Loucy (cell line): ENCODE data around the gene FSTL5.

Experiments used
- H2AFZ ChIP-seq: fragments of 200-600 bp; sonication (generic); 2 replicates; pipeline ENCODE4 v1.6.0; 2016; ENCODE audit warnings: antibody characterized with exemption, mild to moderate bottlenecking, low read length, moderate library complexity
- H3F3A ChIP-seq: fragments of 200-600 bp; 2 replicates; pipeline ENCODE4 v1.6.0; 2016; ENCODE audit warnings: antibody characterized with exemption, low read depth, mild to moderate bottlenecking
- H3K27me3 ChIP-seq: fragments of 200-600 bp; sonication (generic); 2 replicates; pipeline ENCODE4 v1.6.1; 2014; ENCODE audit warnings: low read length, mild to moderate bottlenecking; ENCODE audit not compliant: insufficient read depth, poor library complexity, severe bottlenecking
- H3K36me3 ChIP-seq: fragments of 200-600 bp; sonication (generic); 2 replicates; pipeline ENCODE4 v1.6.1; 2016; ENCODE audit warnings: low read length; ENCODE audit not compliant: insufficient read depth
- H3K4me1 ChIP-seq: fragments of 200-600 bp; sonication (generic); 2 replicates; pipeline ENCODE4 v1.5.1; 2014; ENCODE audit warnings: low read length, mild to moderate bottlenecking; ENCODE audit not compliant: insufficient read depth, poor library complexity, severe bottlenecking
- H3K4me2 ChIP-seq: fragments of 200-600 bp; sonication (generic); 2 replicates; pipeline ENCODE4 v1.6.0; 2014; ENCODE audit warnings: antibody characterized with exemption, low read length, low read depth, mild to moderate bottlenecking; ENCODE audit not compliant: poor library complexity, severe bottlenecking
- H3K4me3 ChIP-seq: fragments of 200-600 bp; sonication (generic); 2 replicates; pipeline ENCODE4 v1.5.1; 2014; ENCODE audit warnings: low read length, mild to moderate bottlenecking, mixed read lengths; ENCODE audit not compliant: poor library complexity, severe bottlenecking
- H3K79me2 ChIP-seq: fragments of 200-600 bp; sonication (generic); 2 replicates; pipeline ENCODE4 v1.6.1; 2014; ENCODE audit warnings: low read length; ENCODE audit not compliant: insufficient read depth
- H3K9ac ChIP-seq: fragments of 200-600 bp; sonication (generic); 2 replicates; pipeline ENCODE4 v1.6.0; 2014; ENCODE audit warnings: mild to moderate bottlenecking, low read depth, low read length, moderate library complexity; ENCODE audit not compliant: poor library complexity, severe bottlenecking
- H3K9me2 ChIP-seq: fragments of 200-600 bp; sonication (generic); replicated peaks from 2 replicates; pipeline ENCODE4 v1.6.1; 2016; ENCODE audit warnings: low read depth, low read length, mixed read lengths
- H3K9me3 ChIP-seq: fragments of 200-600 bp; sonication (generic); 2 replicates; pipeline ENCODE4 v1.6.1; 2014; ENCODE audit warnings: mild to moderate bottlenecking, antibody characterized with exemption, low read length, low read depth; ENCODE audit not compliant: insufficient read depth
- H4K20me1 ChIP-seq: fragments of 200-600 bp; sonication (generic); 2 replicates; pipeline ENCODE4 v1.6.0; 2014; ENCODE audit warnings: antibody characterized with exemption, low read length, mild to moderate bottlenecking; ENCODE audit not compliant: insufficient read depth, poor library complexity, severe bottlenecking
- CTCF ChIP-seq: fragments of 200-600 bp; sonication (generic); conservative IDR thresholded peaks from 2 replicates; pipeline ENCODE4 v1.5.1; 2014; ENCODE audit warnings: mild to moderate bottlenecking, antibody characterized with exemption, low read length
- EZH2phosphoT487 ChIP-seq: fragments of 200-600 bp; IDR thresholded peaks from 2 replicates; pipeline ENCODE4 v1.6.1; 2018; ENCODE audit warnings: antibody characterized with exemption, mild to moderate bottlenecking, moderate library complexity, borderline replicate concordance

FSTL5 gene

DNA sequence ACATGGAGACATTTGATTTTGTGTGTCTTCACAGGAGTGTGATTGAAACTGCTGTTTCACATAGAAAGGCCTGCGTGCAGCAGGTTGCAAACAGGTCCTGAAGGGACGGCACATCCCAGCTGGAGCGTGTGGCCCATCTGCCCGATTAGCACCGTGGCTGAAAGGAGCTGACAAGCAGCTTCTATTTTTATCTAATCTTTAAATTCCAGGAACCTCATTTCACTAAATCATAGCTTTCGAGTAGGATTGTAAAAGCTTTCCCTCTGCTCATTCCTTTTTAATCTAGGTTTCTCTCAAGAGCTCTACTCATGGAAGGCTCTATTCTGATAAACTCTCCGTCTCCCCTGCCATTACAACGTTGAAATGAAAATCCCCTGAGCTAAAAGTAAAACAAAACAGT is 106.8 kb downstream of the FSTL5 start:
- Histone ChIP-seq H3K9me3 (no peaks in the 10 kb centered on the region), H3F3A (no peaks in the 10 kb centered on the region), H3K36me3 (no peaks in the 10 kb centered on the region), H3K9me2 (no peaks in the 10 kb centered on the region), H3K4me2 (no peak overlapping the region), H3K27me3 (no peaks in the 10 kb centered on the region), H3K4me3 (no peak overlapping the region), H2AFZ (no peak overlapping the region), H3K79me2 (no peaks in the 10 kb centered on the region), H3K4me1 (no peaks in the 10 kb centered on the region), H3K9ac (no peak overlapping the region), H4K20me1 (no peaks in the 10 kb centered on the region)
- TF ChIP-seq EZH2phosphoT487 = no peak
- no peak for TF ChIP-seq CTCF

DNA sequence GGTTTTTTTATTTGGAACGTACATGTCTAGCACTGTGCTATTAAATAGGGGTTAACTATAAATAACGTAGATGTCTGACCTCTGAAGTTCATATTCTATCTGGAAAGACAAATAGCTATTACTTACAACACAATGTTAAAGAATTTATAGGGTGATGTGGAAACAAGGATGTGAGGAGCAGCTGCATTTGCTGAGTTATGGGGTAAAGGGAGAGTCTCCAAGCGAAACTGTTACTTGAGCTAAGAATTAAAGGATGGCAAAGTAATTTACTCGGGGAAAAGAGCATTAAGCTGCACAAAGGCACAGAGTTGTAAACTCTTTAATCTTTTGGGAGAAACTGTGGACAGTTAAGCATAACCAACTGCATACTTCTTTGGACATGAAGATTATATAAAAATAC is 117.7 kb downstream of the FSTL5 start:
- H3K9me3 ChIP-seq = no peaks in the 10 kb centered on the region
- H3K9me2 ChIP-seq = no peaks in the 10 kb centered on the region
- TF ChIP-seq EZH2phosphoT487 (no peak), CTCF (no peak)
- H3K9ac ChIP-seq = no peak overlapping the region
- no peaks in the 10 kb centered on the region for H4K20me1 ChIP-seq
- H3K4me3 ChIP-seq = no peak overlapping the region
- H2AFZ ChIP-seq = no peak overlapping the region
- H3K4me1 ChIP-seq = no peaks in the 10 kb centered on the region
- no peak overlapping the region for H3K4me2 ChIP-seq
- H3K27me3 ChIP-seq = no peaks in the 10 kb centered on the region
- H3F3A ChIP-seq = no peaks in the 10 kb centered on the region
- H3K36me3 ChIP-seq = no peaks in the 10 kb centered on the region
- no peaks in the 10 kb centered on the region for H3K79me2 ChIP-seq

DNA sequence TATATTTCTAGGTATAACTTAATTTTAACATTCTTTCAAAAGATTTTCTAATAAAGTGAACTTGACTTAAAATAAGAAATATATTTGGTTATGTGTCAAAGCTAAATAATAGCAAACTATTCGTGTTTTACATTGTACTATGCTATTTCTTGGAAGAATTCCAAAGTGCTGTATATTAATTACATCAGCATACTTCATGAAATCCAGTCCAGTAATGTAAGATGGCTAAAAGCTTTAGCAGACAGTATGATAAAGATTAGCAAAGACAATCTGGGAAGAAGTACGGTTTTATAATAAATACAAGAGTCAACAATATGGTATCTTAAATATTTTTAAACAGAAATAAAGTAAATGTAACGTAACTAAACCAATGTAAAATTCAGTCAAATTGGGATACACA is 125.7 kb downstream of the FSTL5 start:
- no peaks in the 10 kb centered on the region for H3K79me2 ChIP-seq
- no peaks in the 10 kb centered on the region for H3K9me2 ChIP-seq
- no peak overlapping the region for H3K4me3 ChIP-seq
- no peaks in the 10 kb centered on the region for H3K36me3 ChIP-seq
- H3K9ac ChIP-seq = no peak overlapping the region
- H3F3A ChIP-seq = no peaks in the 10 kb centered on the region
- H2AFZ ChIP-seq = no peak overlapping the region
- no peaks in the 10 kb centered on the region for H3K9me3 ChIP-seq
- TF ChIP-seq CTCF (no peak), EZH2phosphoT487 (no peak)
- no peak overlapping the region for H3K4me2 ChIP-seq
- no peaks in the 10 kb centered on the region for H3K4me1 ChIP-seq
- no peaks in the 10 kb centered on the region for H3K27me3 ChIP-seq
- no peaks in the 10 kb centered on the region for H4K20me1 ChIP-seq
